ENCODE results near the gene ZMYND15.
"Not testable (repeated sequence)": the region's sequence is repeated elsewhere in the genome, so short reads cannot be mapped to it uniquely, and the experiment has no call there.

The ZMYND15 gene

GRCh38 chr17:4739122-4740024 is at the start of gene ZMYND15, which contains the start of gene CXCL16:
Gene ZMYND15, plus strand, starts transcription at chr17:4739833. Its CDS starts 716 bp downstream, at chr17:4740549.
Gene CXCL16, minus strand, starts transcription at chr17:4739928. Its CDS starts 589 bp downstream, at chr17:4739339.
- peak; percentile 67 for DNase-seq

GRCh38 chr17:4689872-4690271 is 49.8 kb upstream of the ZMYND15 start:
- DNase-seq, result not testable (repeated sequence)

- no peak for DNase-seq
These were observed 48.9 kb upstream of the ZMYND15 start for GRCh38 chr17:4690745-4691144.

- no peak for DNase-seq
These were observed 47.9 kb upstream of the ZMYND15 start for GRCh38 chr17:4691686-4692085.

GRCh38 chr17:4693416-4693815 is 46.2 kb upstream of the ZMYND15 start:
- no peak for DNase-seq

- no peak for DNase-seq
These were observed 43.2 kb upstream of the ZMYND15 start for GRCh38 chr17:4696437-4696805.

GRCh38 chr17:4699401-4700056 is 40.1 kb upstream of the ZMYND15 start:
- DNase-seq, result not testable (repeated sequence)

GRCh38 chr17:4701116-4701515 is 38.5 kb upstream of the ZMYND15 start:
- DNase-seq, result no peak

- no peak for DNase-seq
These were observed 36.3 kb upstream of the ZMYND15 start for GRCh38 chr17:4703330-4703691.

- not testable (repeated sequence) for DNase-seq
These were observed 35.1 kb upstream of the ZMYND15 start for GRCh38 chr17:4704574-4704907.

- DNase-seq, result no peak
These were observed 34.6 kb upstream of the ZMYND15 start for GRCh38 chr17:4704991-4705390.

GRCh38 chr17:4706121-4706520 is 33.5 kb upstream of the ZMYND15 start:
- no peak for DNase-seq

- DNase-seq, result peak; percentile 73
These were observed 31.2 kb upstream of the ZMYND15 start for GRCh38 chr17:4708436-4708835.

GRCh38 chr17:4709794-4710692 is 29.6 kb upstream of the ZMYND15 start, which contains the start of gene ARRB2:
Gene ARRB2, plus strand, starts transcription at chr17:4710632. Its CDS starts 90 bp downstream, at chr17:4710722.
- DNase-seq, result peak; percentile 99

- DNase-seq, result peak; percentile 62
These were observed 28.7 kb upstream of the ZMYND15 start for GRCh38 chr17:4710693-4711634.

- DNase-seq, result no peak
These were observed 27.9 kb upstream of the ZMYND15 start for GRCh38 chr17:4711661-4712181.

- no peak for DNase-seq
These were observed 27.1 kb upstream of the ZMYND15 start for GRCh38 chr17:4712526-4712925.

- DNase-seq, result not testable (repeated sequence)
These were observed 25.1 kb upstream of the ZMYND15 start for GRCh38 chr17:4714340-4715062.

GRCh38 chr17:4715063-4715744 is 24.4 kb upstream of the ZMYND15 start:
- peak; percentile 49 for DNase-seq

GRCh38 chr17:4716081-4716480 is 23.6 kb upstream of the ZMYND15 start:
- no peak for DNase-seq

Data from stimulated activated CD4-positive, alpha-beta T cell treated with anti-CD3 and anti-CD28 coated beads, Interleukin-15, amount 100 ng/mL, for 24 hours (primary cell).